GM12892 (cell line): ENCODE measurements around the gene TTC39A.

ENCODE experiments used
- POLR2AphosphoS5 ChIP-seq: IDR thresholded peaks from 2 replicates; pipeline ENCODE4 v1.6.1; 2011; ENCODE audit warnings: low read depth, low read length, control low read depth
- TAF1 ChIP-seq: IDR thresholded peaks from 2 replicates; pipeline ENCODE4 v1.6.1; 2011; ENCODE audit warnings: low read depth, mild to moderate bottlenecking, control low read depth, low read length, borderline replicate concordance

DNA sequence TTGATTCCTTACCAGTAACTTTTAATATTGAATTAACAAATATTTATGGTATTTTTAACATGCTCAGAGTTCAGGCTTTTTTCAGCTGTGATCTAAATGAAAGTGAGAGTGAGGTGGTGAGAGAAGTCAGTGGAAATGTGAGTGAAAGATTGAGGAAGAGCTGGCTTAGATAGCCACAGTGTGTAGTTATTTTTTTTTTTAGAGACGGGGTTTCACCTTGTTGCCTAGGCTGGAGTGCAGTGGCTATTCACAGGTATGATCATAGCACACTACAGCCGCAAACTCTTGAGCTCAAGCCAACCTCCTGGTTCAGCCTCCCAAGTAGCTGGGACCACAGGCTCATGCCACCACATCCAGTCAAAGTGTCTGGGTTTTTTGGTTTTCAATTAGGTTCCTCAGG, 83.3 kb downstream of the TTC39A start:
- TF ChIP-seq POLR2AphosphoS5 (no peak), TAF1 (no peak)
